Activated CD4-positive, CD25-positive, alpha-beta regulatory T cell (primary cell): ENCODE results near the gene POLD2.
A peak's percentile ranks its signal among the peaks of the same experiment; 100 is the strongest.

ENCODE experiments used
- DNase-seq, 4 experiments: peaks; one replicate each; lab custom pipeline; 2025; lab: John Stamatoyannopoulos, UW

POLD2 gene

DNA sequence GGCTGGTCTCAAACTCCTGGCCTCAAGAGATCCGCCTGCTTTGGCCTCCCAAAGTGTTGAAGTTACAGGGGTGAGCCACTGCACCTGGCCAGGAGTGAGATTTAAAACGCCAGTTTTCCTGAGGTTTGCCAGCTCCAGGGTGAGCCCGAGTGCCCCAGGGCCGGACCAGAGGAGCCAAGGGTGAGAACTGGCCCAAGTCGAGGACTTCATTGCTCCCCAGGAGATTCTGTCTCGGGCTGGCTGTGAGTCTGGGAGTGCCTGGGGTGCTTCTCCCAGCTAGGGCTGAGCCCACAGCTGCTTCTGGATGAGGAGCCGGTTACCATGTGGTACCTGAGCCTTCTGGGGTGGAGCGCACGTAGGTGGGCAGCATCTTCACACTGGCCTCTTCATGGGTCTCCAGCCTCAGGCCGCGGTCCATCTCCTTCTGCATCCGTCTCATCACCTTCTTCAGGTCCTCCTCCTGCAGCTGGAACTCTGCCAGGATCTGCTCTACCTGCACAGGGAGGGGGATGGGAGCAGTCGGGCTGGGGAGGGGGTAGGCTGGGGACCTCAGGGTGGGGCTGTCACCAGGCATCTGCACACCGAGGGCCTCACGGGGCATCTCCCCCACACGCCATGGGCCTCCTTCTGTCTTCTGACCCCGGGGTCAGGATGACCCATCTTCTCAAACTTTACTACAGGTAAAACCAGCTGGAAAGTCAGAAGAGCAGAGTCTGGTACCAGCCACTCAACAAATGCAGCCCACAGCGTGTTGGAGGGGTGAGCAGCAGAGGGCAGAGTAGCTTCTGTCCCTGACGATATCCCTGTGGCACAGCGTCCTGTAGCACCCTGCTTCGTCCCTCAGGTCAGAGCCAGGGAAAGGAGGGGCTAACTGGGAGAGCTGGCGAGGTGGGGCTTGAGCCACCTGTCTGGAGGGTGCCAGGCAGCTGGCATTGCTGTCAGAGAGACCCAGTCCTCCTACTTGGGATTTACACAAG, 29.9 kb upstream of the POLD2 start:
- DNase-seq, result no peak

GRCh38 chr7:44151956-44152355, 28.6 kb upstream of the POLD2 start:
- no peak for DNase-seq

GRCh38 chr7:44150966-44151941, 27.9 kb upstream of the POLD2 start:
- no peak for DNase-seq

DNA sequence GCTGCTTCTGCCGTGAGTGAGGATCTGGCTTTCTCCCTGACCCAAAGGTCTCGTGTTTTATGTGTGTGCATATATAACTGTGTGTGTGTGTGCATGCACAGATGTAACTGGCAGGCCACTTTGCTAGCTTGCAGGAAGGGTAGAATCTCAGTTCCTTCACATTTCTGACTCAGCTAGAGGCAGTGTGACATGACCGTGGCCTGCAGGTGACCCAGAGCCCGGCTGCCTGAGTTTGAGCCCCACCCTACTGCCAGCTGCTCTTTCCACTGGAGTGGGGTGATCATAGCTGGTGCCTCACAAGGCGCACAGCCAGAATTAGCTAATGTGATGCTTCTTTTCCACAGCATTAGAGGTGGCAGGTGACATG, 27.1 kb upstream of the POLD2 start:
- no peak for DNase-seq

GRCh38 chr7:44149571-44150465, 26.5 kb upstream of the POLD2 start:
- DNase-seq, result no peak

- no peak for DNase-seq
Measured at GRCh38 chr7:44148961-44149536, 25.7 kb upstream of the POLD2 start.

DNA sequence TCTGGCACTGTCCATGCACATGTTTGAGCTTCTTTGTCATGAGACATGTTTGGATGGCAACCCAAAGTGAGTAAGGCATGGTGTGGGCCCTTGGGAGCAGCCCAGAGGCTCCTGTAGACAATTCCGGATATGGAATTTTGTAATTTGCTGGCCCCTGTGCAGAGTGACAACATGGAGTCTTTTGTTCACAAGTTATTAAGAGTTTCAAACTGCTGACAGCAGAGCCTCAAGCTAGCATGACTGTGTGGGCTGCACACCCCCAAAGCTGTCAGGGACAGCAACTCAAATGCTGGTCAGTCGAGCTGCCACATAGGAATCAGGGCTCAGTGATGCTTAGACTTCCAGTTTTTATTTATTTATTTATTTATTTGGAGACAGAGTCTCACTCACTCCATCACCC, 24.8 kb upstream of the POLD2 start:
- no peak for DNase-seq

DNA sequence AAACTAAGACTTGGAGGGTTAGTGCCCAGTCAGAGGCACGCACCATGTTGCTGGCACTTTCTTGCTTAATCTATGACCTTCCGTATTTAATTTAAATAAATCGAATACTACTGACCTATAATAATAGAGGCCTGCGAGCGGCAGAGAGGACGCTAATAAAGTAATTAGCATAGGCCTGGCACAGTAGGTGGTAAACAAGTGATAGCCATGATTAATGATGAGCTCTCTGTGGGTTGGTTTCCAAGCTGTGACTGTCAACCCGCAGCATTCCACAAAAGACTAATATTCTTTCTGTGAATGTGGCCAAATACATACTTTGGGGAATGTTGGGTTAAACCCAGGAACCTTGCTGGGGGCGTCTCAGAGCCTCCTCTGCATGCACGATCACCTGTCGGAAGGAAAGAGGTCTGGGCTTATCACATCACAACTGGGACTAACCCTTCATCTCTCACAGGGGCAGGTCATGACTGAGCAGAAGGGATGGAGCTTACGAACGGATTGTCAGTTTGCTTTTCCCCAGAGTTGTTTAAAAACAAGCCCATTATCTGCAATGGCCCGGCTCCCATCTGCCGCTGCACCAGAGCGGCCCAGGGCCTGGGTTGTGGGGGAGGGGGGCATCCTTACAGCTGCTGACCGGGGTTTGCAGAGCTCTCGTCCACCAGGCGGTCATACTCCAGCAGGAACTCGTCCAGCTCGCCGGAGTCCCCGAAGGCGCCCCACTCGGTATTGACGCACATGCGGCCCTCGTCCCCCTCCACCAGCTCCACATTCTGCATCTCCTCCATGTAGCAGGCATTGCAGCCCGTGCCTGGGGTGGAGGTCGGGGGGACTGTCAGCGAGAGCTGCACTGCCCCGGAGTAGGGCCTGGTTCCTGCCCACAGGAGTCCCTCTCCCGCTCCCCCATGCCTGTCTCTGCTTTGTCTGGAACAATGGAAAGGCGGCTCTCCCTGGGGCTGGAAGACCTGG, 24.0 kb upstream of the POLD2 start:
- DNase-seq, result no peak

- peak in 3 of 4 experiments; percentile 17 to 30 (median 27) for DNase-seq
Measured at GRCh38 chr7:44145969-44146911, 22.9 kb upstream of the POLD2 start.

DNA sequence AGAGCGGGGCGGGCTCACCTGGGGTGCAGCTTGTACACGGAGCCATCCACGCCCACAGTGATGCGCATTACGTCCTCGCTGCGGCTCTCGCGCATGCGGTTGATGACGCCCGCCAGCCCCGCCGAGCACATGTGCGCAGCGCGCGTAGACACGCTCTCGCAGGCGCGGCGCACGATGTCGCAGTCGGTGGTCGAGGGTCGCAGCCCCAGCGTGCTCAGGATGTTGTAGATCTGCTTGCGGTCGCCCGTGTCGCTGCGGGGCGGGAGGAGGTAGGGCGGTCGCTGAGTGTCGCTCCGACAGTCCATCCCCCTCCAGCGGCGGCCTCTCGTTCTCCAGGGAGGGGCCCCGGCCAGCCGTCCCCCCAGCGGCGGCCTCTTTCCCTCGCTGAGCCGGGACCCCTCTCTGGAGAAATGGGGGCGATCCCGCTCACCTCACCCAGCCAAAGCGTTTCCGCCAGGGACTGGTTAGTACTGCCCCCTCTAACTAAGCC, 22.2 kb upstream of the POLD2 start:
- DNase-seq, result peak in 2 of 4 experiments; percentile 22 to 26

GRCh38 chr7:44144968-44145478, 21.7 kb upstream of the POLD2 start:
- no peak for DNase-seq

GRCh38 chr7:44144426-44144967, 21.1 kb upstream of the POLD2 start:
- DNase-seq, result no peak

DNA sequence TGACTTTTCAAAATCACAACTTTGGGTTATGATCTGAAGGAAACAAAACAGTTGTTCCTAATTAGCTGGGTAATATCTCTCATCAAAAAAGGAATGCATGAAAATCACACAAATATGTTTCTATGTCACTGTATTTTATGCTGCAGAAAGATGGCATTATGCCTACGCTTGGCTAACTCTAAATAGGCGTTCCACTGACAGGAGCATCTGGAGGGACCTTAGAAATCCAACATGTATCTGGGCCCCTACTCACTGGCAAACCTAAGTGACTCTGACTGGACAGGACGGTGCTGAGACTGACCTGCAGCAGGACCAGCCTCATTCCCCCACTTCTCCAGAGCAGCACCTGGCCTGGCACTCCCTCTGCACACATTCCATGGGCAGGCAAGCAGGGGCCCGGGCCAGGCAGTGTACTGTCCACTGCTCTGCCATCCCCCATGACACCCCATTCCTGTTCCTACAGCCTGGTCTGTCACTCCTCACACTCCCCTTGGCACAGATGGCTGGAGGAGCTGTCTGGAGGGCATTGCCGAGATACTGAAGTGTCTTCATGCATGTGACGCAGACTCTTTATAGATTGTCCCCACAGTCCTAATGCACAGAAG, 20.4 kb upstream of the POLD2 start:
- no peak for DNase-seq

DNA sequence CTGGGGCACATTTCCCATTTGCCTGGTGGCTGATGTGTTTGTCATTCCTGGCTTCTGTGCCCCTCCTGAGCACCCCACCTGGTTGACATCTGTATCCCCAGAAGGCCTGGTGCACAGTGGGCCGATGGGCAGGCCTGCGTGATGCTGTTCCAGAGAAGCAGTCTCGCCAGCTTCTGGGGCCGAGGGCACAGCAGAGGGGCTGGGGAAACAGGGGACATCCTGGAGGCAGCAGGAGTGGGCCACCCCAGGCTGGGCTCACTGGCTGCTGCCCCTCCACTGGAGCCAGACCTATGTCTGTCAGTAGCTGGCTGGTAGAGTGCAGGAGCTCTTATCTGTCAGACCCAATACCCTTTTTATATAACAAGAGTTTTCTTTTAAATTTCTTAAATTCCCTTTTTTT, 18.7 kb upstream of the POLD2 start:
- no peak for DNase-seq

DNA sequence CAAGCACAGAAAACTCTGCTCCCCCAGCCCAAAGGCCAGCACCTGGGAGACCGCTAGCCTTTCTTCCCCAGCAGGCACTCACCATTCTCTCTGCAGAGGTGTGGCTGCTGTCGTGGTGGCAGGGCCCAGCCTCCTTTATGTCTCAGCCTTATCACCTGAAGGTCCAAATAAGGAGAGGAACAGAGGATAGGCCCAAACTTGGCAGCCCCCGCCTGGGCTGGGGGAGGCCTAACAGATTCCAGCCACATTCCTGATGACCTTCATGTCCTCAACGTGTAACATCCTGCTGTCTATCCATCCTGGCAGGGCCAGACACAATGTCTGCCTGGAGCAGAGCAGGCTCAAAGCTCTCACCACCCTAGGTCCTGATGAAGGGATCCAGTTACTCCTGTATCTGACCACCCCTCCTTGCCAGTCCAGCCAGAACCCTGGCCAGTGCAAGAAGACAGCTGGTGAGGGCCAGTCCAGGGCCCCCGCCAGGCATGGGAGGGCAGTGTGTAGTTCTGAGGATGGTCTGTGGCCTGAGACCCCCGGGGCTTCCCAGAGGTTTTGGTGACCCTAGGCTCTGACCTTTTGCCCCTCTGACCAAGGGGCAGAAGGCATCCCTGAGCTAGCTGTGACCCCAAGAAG, 18.0 kb upstream of the POLD2 start, which contains the start of gene MYL7:
MYL7 (minus strand) TSS at position 112 of the 630 bp plus-strand sequence; CDS start at position 85, 27 bp downstream.
- no peak for DNase-seq

DNA sequence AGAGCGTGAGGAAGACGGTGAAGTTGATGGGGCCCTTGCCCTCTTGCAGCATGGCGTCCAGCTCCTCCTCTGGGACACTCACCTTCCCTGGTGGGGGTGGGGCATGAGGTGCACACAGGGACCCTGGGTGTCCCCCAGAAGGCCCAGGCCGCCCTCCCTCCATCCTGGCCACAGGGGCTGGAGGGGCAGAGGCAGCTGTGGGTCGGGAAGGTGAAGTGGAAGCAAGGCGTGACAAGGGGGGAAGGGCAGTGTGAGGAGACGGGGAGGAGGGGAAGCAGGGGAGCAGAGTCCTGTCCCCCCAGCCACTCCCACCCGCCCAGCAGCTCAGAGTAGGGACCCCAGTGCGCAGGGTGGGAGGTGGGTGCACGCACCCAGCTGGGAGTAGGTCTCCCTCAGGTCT, 17.0 kb upstream of the POLD2 start:
- DNase-seq, result no peak
